Daoy (cell line): ENCODE data around the gene TSHZ2. TPM values are rescaled to one million over a fixed set of nuclear protein-coding genes. Genes with fewer than 3 reads are reported as not detected.
A peak's percentile ranks its signal among the peaks of the same experiment; 100 is the strongest.

Experiments
- DNase-seq: peaks from one replicate; pipeline ENCODE4 v3.0.0-alpha.2; 2015; ENCODE audit warnings: low read depth
- total RNA-seq: library from RNA; depleted of rRNA; stranded (reverse); fragments of >200 nt; shearing (Covaris generic); gene quantifications from 2 replicates; pipeline ENCODE4 v1.2.3, GENCODE V29; 2014

Gene TSHZ2
- total RNA-seq, 1 experiment from 2014 or later = 0.57 TPM

GRCh38 chr20:53028337-53029007 lies 56.3 kb downstream of the TSHZ2 start:
- DNase-seq = peak; percentile 11

GRCh38 chr20:53030061-53030460 lies 57.9 kb downstream of the TSHZ2 start:
- DNase-seq = no peak

GRCh38 chr20:53032046-53032445 lies 59.9 kb downstream of the TSHZ2 start:
- DNase-seq = no peak

- DNase-seq = peak; percentile 75
Observed at GRCh38 chr20:53032478-53032932, 60.3 kb downstream of the TSHZ2 start.

- no peak for DNase-seq
Observed at GRCh38 chr20:53033176-53033575, 61.0 kb downstream of the TSHZ2 start.

GRCh38 chr20:53034899-53035298 lies 62.7 kb downstream of the TSHZ2 start:
- no peak for DNase-seq

GRCh38 chr20:53036992-53037391 lies 64.8 kb downstream of the TSHZ2 start:
- DNase-seq = peak; percentile 27

GRCh38 chr20:53037621-53038020 lies 65.5 kb downstream of the TSHZ2 start:
- DNase-seq = peak; percentile 2

- no peak for DNase-seq
Observed at GRCh38 chr20:53038299-53038698, 66.1 kb downstream of the TSHZ2 start.

- peak; percentile 84 for DNase-seq
Observed at GRCh38 chr20:53040693-53041589, 68.8 kb downstream of the TSHZ2 start.

- DNase-seq = no peak
Observed at GRCh38 chr20:53042521-53042920, 70.4 kb downstream of the TSHZ2 start.

GRCh38 chr20:53044296-53044695 lies 72.1 kb downstream of the TSHZ2 start:
- no peak for DNase-seq

- DNase-seq = no peak
Observed at GRCh38 chr20:53045941-53046340, 73.8 kb downstream of the TSHZ2 start.

- DNase-seq = no peak
Observed at GRCh38 chr20:53047203-53047602, 75.0 kb downstream of the TSHZ2 start.

- DNase-seq = no peak
Observed at GRCh38 chr20:53048387-53048786, 76.2 kb downstream of the TSHZ2 start.

GRCh38 chr20:53050338-53050737 lies 78.2 kb downstream of the TSHZ2 start:
- no peak for DNase-seq

- DNase-seq = no peak
Observed at GRCh38 chr20:53052380-53052779, 80.2 kb downstream of the TSHZ2 start.

- no peak for DNase-seq
Observed at GRCh38 chr20:53053595-53053994, 81.4 kb downstream of the TSHZ2 start.

GRCh38 chr20:53055367-53056067 lies 83.4 kb downstream of the TSHZ2 start:
- no peak for DNase-seq

GRCh38 chr20:53057579-53057978 lies 85.4 kb downstream of the TSHZ2 start:
- DNase-seq = no peak

- DNase-seq = no peak
Observed at GRCh38 chr20:53059848-53060247, 87.7 kb downstream of the TSHZ2 start.
